HG03442 (cell line): ENCODE results near the gene MCC.

Source experiments
- ATAC-seq: cut with Tn5 transposase; IDR thresholded peaks from one replicate; pipeline ENCODE4 v1.9.1; 2021; ENCODE audit warnings: mild to moderate bottlenecking, moderate library complexity; ENCODE audit not compliant: unreplicated experiment

Gene MCC

GRCh38 chr5:113157886-113158285 lies 330.4 kb downstream of the MCC start:
- ATAC-seq, result no peak

- ATAC-seq, result no peak
Measured at GRCh38 chr5:113156271-113156877, 331.9 kb downstream of the MCC start.

GRCh38 chr5:113153512-113154097 lies 334.6 kb downstream of the MCC start:
- no peak for ATAC-seq

GRCh38 chr5:113152380-113152740 lies 335.9 kb downstream of the MCC start:
- no peak for ATAC-seq

GRCh38 chr5:113151641-113152379 lies 336.4 kb downstream of the MCC start:
- no peak for ATAC-seq

GRCh38 chr5:113150821-113151220 lies 337.4 kb downstream of the MCC start:
- ATAC-seq, result no peak

- no peak for ATAC-seq
Measured at GRCh38 chr5:113150221-113150620, 338.0 kb downstream of the MCC start.

- no peak for ATAC-seq
Measured at GRCh38 chr5:113147537-113147936, 340.7 kb downstream of the MCC start.

GRCh38 chr5:113147101-113147508 lies 341.1 kb downstream of the MCC start:
- ATAC-seq, result no peak

- ATAC-seq, result no peak
Measured at GRCh38 chr5:113145757-113146387, 342.4 kb downstream of the MCC start.

- no peak for ATAC-seq
Measured at GRCh38 chr5:113142186-113142585, 346.1 kb downstream of the MCC start.

- ATAC-seq, result no peak
Measured at GRCh38 chr5:113140837-113141671, 347.2 kb downstream of the MCC start.

GRCh38 chr5:113133211-113133975 lies 354.9 kb downstream of the MCC start:
- no peak for ATAC-seq

- no peak for ATAC-seq
Measured at GRCh38 chr5:113132564-113132963, 355.7 kb downstream of the MCC start.

- ATAC-seq, result no peak
Measured at GRCh38 chr5:113128641-113129330, 359.5 kb downstream of the MCC start.

- ATAC-seq, result no peak
Measured at GRCh38 chr5:113128082-113128481, 360.2 kb downstream of the MCC start.

GRCh38 chr5:113127021-113127420 lies 361.2 kb downstream of the MCC start:
- ATAC-seq, result no peak

- no peak for ATAC-seq
Measured at GRCh38 chr5:113125371-113125770, 362.9 kb downstream of the MCC start.

- no peak for ATAC-seq
Measured at GRCh38 chr5:113124914-113125313, 363.3 kb downstream of the MCC start.

- ATAC-seq, result no peak
Measured at GRCh38 chr5:113124265-113124664, 364.0 kb downstream of the MCC start.
